ENCODE measurements around the gene B3GALT2. TPM values are rescaled to one million over a fixed set of nuclear protein-coding genes. Genes with fewer than 3 reads are reported as not detected.

B3GALT2 gene
- polyA plus RNA-seq, 3 donors, result 0.26 TPM; not detected in 2

DNA sequence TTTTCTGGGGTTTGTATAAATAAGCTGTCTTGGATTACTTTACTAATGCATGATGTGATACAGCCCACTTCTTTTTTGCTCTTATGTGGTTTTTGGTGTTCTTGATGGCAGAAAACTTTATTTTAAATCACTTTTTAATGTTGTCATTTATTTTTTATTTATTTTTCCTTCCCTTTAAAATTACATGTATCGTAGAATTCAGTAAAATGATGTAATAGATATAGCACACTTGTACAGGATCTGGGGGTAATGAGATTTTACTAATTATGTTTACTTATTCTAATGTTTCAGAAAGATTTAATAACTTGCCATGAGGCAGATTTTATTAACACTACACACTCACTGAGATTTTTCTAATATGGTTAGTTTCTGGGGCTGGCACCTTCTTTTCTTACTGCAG lies 701 bp upstream of the B3GALT2 start:
- Histone ChIP-seq H3K4me2 (replicated peaks; ENCODE audit: extremely low read depth, low read length, poor library complexity, severe bottlenecking) (no peak overlapping the region), H3K27ac (ENCODE audit: low read depth in 1 of 2, low read length in 2 of 2) (no peak overlapping the region), H2AFZ (ENCODE audit: insufficient read depth, low read depth, low read length, poor library complexity, severe bottlenecking) (no peak overlapping the region), H4K20me1 (ENCODE audit: insufficient read depth, low read length) (peaks cover 63% of the 10 kb centered on the region), H3K9me3 (replicated peaks in 1 of 2; ENCODE audit: control insufficient read depth in 1 of 2, insufficient read depth in 1 of 2, low read length in 2 of 2) (peaks cover 2 to 7% of the 10 kb centered on the region in 2 donors), H3K9ac (ENCODE audit: insufficient read depth, low read length, poor library complexity, severe bottlenecking) (no peak overlapping the region), H3K4me1 (ENCODE audit: control insufficient read depth in 1 of 2, insufficient read depth in 2 of 2, low read length in 2 of 2) (peaks cover 2 to 5% of the 10 kb centered on the region in 2 donors), H3K79me2 (ENCODE audit: insufficient read depth, low read length) (peaks cover 46% of the 10 kb centered on the region), H3K27me3 (ENCODE audit: control insufficient read depth in 2 of 2, insufficient read depth in 2 of 2, low read length in 2 of 2) (no peaks in the 10 kb centered on the region), H3K4me3 (replicated peaks in 1 of 3; ENCODE audit: low read depth in 2 of 3, low read length in 3 of 3) (no peak overlapping the region), H3K36me3 (replicated peaks in 1 of 2; ENCODE audit: control insufficient read depth in 1 of 2, insufficient read depth in 2 of 2, low read length in 2 of 2) (peaks cover 4 to 6% of the 10 kb centered on the region in 2 donors)
- no peak for DNase-seq
- WGBS (ENCODE audit: insufficient coverage), result no CpG with 5 or more reads among the region's 1 CpG
- intact Hi-C loops (cut with micrococcal nuclease), result loop anchor here in 1 of 2 donors (10.0 kb wide), 1 partner anchor 1108 kb away; no protein-coding TSS in a partner anchor
- Mint-ChIP-seq H3K4me1 (peaks cover 18% of the 10 kb centered on the region), H3K27ac (no peak overlapping the region), H3K27me3 (ENCODE audit: low read depth in 3 of 3) (no peaks in the 10 kb centered on the region), H3K9me3 (peaks cover 3 to 8% (median 4%) of the 10 kb centered on the region in 7 donors), H3K4me3 (no peak overlapping the region), H3K36me3 (peaks cover 3 to 6% of the 10 kb centered on the region in 2 donors)
- TF ChIP-seq, protein P1, sequence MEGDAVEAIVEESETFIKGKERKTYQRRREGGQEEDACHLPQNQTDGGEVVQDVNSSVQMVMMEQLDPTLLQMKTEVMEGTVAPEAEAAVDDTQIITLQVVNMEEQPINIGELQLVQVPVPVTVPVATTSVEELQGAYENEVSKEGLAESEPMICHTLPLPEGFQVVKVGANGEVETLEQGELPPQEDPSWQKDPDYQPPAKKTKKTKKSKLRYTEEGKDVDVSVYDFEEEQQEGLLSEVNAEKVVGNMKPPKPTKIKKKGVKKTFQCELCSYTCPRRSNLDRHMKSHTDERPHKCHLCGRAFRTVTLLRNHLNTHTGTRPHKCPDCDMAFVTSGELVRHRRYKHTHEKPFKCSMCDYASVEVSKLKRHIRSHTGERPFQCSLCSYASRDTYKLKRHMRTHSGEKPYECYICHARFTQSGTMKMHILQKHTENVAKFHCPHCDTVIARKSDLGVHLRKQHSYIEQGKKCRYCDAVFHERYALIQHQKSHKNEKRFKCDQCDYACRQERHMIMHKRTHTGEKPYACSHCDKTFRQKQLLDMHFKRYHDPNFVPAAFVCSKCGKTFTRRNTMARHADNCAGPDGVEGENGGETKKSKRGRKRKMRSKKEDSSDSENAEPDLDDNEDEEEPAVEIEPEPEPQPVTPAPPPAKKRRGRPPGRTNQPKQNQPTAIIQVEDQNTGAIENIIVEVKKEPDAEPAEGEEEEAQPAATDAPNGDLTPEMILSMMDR (IDR thresholded peaks at IDR 0.05), result no peak

DNA sequence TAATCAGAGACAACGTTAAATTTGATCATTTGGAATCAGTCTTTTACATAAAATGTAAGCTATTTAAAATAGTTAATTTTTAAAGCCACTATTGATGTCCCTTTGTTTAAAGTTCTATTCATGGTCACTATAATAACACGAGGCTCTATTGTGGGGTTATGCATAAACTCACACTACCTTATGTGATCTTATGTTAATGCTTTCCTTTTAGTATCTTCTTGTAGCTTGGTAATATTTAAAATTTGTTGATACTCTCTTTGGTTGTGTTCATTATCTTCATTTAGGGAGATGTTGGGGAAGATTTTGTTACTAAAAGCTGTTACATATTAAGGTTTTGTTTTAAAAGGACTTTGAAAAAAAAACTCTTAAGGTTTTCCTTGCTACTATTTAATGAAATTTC lies 1.2 kb downstream of the B3GALT2 start:
- TF ChIP-seq, protein P1 (IDR thresholded peaks at IDR 0.05), result no peak
- Histone ChIP-seq H3K9ac (ENCODE audit: insufficient read depth, low read length, poor library complexity, severe bottlenecking) (no peak overlapping the region), H3K27me3 (ENCODE audit: control insufficient read depth in 2 of 2, insufficient read depth in 2 of 2, low read length in 2 of 2) (no peaks in the 10 kb centered on the region), H3K27ac (ENCODE audit: low read depth in 1 of 2, low read length in 2 of 2) (no peak overlapping the region), H3K4me3 (replicated peaks in 1 of 3; ENCODE audit: low read depth in 2 of 3, low read length in 3 of 3) (no peak overlapping the region), H4K20me1 (ENCODE audit: insufficient read depth, low read length) (peaks cover 71% of the 10 kb centered on the region), H3K9me3 (replicated peaks in 1 of 2; ENCODE audit: control insufficient read depth in 1 of 2, insufficient read depth in 1 of 2, low read length in 2 of 2) (no peaks in the 10 kb centered on the region), H3K4me2 (replicated peaks; ENCODE audit: extremely low read depth, low read length, poor library complexity, severe bottlenecking) (no peak overlapping the region), H3K79me2 (ENCODE audit: insufficient read depth, low read length) (peaks cover 40% of the 10 kb centered on the region), H3K36me3 (replicated peaks in 1 of 2; ENCODE audit: control insufficient read depth in 1 of 2, insufficient read depth in 2 of 2, low read length in 2 of 2) (no peaks in the 10 kb centered on the region), H2AFZ (ENCODE audit: insufficient read depth, low read depth, low read length, poor library complexity, severe bottlenecking) (no peak overlapping the region), H3K4me1 (ENCODE audit: control insufficient read depth in 1 of 2, insufficient read depth in 2 of 2, low read length in 2 of 2) (peaks cover 2 to 5% of the 10 kb centered on the region in 2 donors)
- no peaks in the 10 kb centered on the region for H3K27me3 Mint-ChIP-seq (ENCODE audit: low read depth in 3 of 3)
- no peak overlapping the region for H3K27ac Mint-ChIP-seq
- H3K4me3 Mint-ChIP-seq, result no peak overlapping the region
- intact Hi-C loops (cut with micrococcal nuclease), result loop anchor here in 1 of 2 donors (10.0 kb wide), 1 partner anchor 1110 kb away; no protein-coding TSS in a partner anchor
- peaks cover 0 to 2% of the 10 kb centered on the region in 2 donors for H3K36me3 Mint-ChIP-seq
- DNase-seq, result no peak
- H3K4me1 Mint-ChIP-seq, result peaks cover 18% of the 10 kb centered on the region
- H3K9me3 Mint-ChIP-seq, result peaks cover 0 to 2% (median 0%) of the 10 kb centered on the region in 7 donors
- no CpG with 5 or more reads among the region's 2 CpGs for WGBS (ENCODE audit: insufficient coverage)
